Omental fat pad (tissue), 4 donors: ENCODE data around the gene UBR2. TPM values are rescaled to one million over a fixed set of nuclear protein-coding genes. Genes with fewer than 3 reads are reported as not detected.
A peak's percentile ranks its signal among the peaks of the same experiment; 100 is the strongest.

ENCODE experiments used
- ATAC-seq: fragments of 150-250 bp; one replicate; pipeline ENCODE4 v1.9.1; 2016; ENCODE audit warnings: mild to moderate bottlenecking, moderate library complexity; ENCODE audit not compliant: low FRiP score
- DNase-seq: peaks from one replicate; pipeline ENCODE4 v3.0.0-alpha.2; 2019; ENCODE audit warnings: low spot score
- CTCF ChIP-seq, 3 donors: fragments of 450-650 bp; IDR thresholded peaks; one replicate each; pipeline ENCODE4 v1.5.1; 2016 to 2017; ENCODE audit warnings: antibody characterized with exemption in 3 of 3, mild to moderate bottlenecking in 3 of 3, moderate library complexity in 2 of 3
- total RNA-seq, 4 donors: library from RNA; depleted of rRNA; stranded (reverse); fragments of >200 nt; gene quantifications; one replicate each; pipeline ENCODE4 v1.1.0, GENCODE V29; 2016

Gene UBR2
- total RNA-seq, 4 donors from 2014 or later: 20.8 to 42.9 (median 26.6) TPM

- ATAC-seq (no peak), DNase-seq (no peak)
- TF ChIP-seq CTCF (IDR thresholded peaks at IDR 0.05): no peak
Observed at GRCh38 chr6:42525206-42525605, 38.6 kb upstream of the UBR2 start.

DNA sequence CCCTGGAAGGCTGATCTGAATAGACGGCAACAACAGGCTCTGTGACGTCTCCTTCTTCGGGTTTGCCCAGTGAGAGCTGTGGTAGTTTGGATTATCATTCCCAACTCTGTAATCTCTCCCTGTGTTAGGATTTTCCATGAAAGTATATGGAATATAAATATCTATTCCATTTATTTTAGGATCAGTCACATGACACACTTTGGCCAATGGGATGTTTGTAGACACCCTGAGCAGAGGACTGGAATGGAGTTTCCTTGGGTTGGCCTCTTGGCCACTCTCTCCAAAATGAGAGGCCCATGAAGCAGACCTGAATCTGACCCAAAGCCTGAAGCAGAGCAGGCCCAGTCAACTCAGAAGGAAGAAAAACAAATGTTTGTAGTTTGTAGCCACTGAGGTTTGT lies 37.2 kb upstream of the UBR2 start:
- no peak for ATAC-seq
- no peak for DNase-seq
- TF ChIP-seq CTCF (IDR thresholded peaks at IDR 0.05): no peak

DNA sequence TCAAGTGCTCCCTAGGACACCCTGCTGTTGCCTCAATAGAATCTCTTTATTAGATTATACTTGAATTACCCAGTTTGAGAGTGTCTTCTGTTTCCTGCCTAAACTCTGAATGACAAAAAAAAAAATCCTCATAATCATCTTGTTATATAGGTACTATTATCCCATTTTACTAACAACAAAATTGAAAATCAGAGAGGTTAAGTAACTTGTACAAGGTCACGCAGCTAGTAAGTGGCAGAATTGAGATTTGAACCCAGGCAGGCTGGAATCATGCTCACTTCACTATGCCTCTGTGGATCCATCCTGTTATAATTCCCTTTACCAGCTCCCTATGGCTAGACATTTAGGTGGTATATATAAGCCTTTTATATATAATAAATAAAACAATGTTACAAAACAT lies 36.6 kb upstream of the UBR2 start:
- no peak for TF ChIP-seq CTCF (IDR thresholded peaks at IDR 0.05)
- DNase-seq: no peak
- no peak for ATAC-seq

DNA sequence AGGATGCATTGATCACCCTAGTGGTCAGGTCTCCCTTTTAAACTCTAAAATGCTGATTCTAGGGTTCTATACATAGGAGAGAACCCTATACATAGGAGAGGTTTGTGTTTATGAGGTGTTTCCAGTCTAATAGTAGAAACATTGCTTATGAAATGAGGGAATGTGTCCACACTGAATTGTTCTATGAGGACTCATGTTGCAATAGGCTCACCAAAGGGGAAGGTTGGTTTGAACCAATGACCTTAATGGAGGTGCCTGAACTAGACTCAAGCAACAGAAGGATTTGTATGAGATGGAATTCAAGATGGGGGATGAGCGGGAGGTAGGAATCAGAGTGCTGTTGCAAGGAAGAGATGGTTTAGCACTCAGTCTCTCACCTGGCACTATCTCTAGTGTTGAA lies 33.5 kb upstream of the UBR2 start:
- TF ChIP-seq CTCF (IDR thresholded peaks at IDR 0.05): no peak
- ATAC-seq (no peak), DNase-seq (no peak)

DNA sequence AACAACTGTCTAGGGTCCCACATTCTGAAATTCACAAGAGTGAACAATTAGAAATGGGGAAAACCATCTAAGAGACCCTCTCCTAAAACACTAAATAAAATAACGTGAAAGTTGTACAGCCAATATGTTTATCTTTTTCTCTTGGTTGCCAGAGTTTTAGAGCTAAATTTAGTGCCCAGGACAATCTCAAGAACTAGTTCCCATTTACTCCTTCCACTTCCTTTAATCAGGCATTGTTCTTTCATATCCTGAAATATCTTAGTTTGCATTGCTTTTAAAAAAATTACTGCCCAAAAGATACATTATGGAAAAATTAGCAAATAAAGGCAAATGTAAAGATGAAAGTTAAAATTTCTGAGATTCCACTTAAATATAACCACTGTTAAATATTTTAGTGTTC lies 33.1 kb upstream of the UBR2 start:
- TF ChIP-seq CTCF (IDR thresholded peaks at IDR 0.05): no peak
- no peak for ATAC-seq
- no peak for DNase-seq

GRCh38 chr6:42532038-42532669 lies 31.7 kb upstream of the UBR2 start:
- no peak for DNase-seq
- peak in 1 of 3 donors; percentile 74 for TF ChIP-seq CTCF (IDR thresholded peaks at IDR 0.05)
- no peak for ATAC-seq

- ATAC-seq: no peak
- TF ChIP-seq CTCF (IDR thresholded peaks at IDR 0.05): no peak
- no peak for DNase-seq
Observed at GRCh38 chr6:42533794-42534193, 30.0 kb upstream of the UBR2 start.
